CD4-positive, alpha-beta T cell treated with Interferon gamma for 1 hour (primary cell): ENCODE measurements around the gene P4HB.

Source experiments
- DNase-seq: peaks from one replicate; pipeline ENCODE4 v3.0.0-alpha.2; 2020

The P4HB gene

DNA sequence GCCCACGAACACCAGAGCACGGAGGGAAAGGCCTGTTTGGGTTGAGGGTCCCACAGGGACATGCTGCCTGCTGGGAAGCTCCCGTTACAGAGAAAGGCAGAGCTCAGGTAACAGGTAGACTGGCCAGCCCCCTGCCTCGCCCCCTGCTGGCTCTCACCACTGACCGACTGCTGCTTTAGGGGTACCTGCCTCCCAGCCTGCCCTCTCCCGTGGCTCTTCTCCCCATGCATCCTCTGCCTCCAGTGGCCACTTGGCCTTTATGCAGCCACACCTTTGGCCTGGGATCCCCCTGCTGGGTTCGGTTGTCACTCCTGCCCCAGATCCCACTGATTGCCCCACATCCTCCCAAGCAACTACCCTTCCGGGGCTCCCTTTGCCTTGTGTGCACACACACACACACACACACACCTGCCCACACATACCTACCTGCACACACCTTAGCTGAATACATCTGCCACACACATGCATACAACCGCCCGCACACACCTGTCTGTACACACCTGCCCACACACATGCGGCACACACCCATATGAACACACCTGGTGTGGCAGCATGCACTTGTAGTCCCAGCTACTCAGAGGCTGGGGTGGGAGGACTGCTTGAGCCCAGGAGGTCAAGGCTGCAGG, 34.4 kb downstream of the P4HB start:
- no peak for DNase-seq

DNA sequence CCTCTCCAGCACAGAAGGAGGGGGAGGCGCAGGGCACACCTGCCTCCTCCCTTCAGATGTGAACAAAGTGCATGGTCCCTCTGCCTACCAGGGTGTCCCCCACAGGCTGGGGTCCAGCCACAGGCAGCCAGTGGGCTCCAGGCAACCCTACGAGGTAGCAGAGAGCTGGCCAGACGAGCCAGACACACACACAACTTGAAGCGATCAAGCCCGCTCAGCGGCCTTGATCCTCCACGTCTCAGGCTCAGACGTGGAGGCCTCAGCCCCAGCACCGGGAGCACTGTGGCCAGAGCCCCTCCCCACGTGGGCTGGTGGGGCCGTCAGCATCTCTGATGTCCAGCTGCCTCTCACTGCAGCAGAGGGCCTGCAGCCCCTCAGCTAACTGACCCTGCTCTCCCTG, 35.7 kb downstream of the P4HB start:
- no peak for DNase-seq

DNA sequence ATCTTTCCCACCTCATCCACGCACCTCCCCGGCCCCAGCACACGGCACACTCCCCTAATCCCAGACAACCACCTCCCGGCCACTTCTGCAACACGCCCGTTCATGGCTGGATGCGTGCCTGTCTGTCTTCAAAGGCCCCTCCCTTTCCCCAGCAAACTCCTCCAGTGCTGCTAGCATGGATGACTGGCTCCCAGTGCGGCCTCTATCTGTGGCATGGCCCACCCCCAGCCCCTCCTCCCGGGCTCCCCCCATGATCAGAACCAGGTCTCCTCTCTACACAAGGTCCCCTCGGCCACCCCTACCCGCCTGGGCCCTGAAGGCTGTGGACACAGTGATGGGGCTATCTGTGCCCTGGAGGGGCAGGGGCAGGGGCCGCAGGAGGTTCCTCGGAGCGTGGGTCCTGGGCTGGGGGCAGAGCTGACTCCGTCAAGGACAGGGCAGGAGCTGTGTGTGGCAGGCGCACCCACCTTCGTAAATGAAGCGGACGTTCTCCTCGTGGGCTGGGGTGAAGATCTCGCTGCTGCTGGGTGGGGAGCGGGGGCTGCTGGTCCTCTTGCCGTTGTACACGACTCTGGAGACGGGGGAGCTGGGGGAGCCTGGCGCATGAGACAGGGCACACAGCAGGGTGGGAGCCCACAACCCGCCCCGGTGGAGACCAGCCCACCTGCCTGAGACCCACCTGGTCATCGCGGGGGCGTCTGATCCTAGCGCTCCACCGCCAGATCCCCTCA, 36.4 kb downstream of the P4HB start:
- DNase-seq: no peak

DNA sequence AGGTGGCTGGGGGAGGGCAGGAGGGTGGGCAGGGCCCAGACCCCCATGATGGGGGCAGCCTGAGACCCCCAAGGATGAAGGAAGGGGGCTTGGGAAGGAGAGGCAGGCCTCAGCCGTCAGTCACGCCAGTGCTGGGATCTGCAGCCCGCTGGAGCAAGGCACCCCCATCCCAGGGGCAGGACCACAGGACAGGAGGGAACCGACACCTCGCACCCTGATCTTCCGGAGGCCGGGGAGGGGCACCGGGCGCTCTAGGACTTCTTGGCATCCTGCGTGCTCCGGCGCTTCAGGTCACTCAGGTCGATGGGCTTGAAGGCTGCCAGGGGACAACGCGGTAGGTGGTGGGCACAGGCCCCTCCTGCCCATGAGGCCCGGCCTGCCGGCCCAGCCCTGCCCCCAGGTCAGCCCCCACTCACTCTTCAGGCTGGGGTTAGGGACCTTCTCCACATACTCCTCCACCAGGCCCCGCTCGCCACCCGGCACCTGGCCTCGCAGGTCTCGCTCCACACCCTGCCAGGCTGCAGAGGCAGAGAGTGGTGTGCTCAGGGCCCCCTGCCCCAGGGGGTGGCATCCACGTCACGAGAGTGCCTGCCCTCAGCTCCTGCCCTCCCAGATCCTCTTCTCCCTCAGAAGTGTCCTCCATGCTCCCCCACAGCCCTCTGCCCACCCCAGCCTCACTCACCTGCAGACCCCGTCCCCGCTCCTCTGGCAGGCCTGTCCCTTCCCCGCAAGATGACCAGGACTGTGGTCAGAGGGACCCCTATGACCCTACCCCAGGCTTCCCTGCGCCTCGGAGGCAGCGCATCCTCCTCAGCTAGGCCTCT, 37.1 kb downstream of the P4HB start:
- no peak for DNase-seq

DNA sequence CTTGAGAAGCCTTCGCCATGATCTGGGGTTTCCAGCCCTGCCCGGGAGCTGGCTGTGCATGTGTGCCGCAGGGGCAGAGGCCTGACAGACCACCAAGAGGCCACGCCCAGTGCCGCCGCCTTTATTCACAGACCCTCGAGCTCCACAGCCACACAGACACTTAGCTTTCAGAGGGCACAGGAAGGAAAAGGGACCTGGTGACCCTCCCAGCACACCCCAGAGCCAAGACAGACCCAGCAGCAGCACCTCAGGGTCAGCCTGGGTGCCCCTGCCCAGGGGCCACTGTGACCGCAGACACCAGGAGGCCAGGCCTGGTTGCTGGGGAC, 38.1 kb downstream of the P4HB start:
- no peak for DNase-seq

DNA sequence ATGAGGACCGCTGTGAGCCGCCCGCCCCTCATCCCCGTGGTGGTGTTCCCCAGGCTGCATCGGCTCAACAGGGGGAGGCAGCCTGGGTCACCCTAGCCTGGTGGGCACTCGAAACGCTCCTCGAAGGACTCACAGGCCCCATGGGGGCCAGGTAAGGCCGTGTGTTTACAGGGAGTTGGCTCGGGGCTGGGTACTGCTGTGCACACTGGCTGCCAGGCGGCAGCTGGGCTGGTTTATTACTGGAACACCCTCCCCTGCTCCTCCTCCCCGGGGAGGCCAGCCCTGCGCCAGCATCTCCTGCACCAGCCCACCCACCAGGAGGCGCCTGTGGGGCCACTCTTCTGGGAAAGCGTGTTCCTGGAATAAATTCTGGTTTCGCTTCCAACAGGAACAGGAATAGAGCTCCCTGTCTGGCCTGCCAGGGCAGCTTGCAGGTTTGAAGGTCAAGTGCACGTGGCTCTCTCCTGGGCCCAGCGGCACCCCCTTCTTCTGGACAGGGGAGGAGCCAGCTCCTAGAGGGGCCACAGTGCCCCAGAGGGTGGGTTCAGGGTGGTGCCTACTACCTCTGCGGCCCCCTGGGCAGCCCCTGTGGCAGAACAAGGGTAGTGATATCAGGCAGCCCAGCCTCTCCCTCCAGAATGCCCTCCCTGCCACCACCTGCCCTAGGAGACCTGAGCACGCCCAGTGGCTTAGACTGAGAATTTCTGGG, 38.6 kb downstream of the P4HB start:
- no peak for DNase-seq

DNA sequence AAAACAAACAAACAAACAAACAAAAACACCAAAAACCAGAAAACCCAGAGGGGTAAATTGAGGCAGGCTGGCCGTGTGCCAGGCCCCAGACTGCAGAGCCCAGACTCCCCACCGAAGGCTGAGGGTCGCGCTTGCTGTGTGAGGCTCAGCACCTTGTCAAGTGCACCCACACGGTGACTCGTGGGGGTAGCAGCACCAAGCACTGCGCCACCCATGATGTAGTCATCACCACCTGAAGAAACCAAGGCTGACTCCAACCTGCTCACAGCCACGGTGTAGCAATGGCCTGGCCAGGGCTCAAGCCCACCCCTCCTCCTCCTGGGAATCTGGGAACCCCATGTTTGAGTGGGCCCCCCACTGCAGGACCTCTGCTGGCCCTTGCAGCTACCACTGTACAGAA, 39.2 kb downstream of the P4HB start:
- no peak for DNase-seq

DNA sequence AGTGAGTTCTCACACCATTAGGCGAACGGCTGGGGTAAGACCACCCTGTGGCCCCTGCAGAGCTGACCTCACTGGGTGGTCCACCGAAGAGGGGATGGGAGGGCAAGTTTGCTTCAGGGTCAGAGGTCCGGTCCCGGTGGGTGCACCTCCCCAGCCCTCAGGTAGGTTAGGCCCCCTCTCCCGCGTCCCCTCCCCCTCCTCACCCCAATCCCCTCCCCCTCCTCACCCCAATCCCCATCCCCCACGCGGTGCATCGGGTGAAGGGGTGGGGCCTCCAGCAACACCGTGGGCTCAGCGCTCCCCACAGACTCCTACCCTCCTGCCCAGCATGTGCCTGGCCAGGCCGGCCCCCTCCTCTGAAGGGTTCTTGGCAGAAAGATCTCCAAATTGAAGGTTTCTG, 40.6 kb downstream of the P4HB start:
- DNase-seq: no peak

DNA sequence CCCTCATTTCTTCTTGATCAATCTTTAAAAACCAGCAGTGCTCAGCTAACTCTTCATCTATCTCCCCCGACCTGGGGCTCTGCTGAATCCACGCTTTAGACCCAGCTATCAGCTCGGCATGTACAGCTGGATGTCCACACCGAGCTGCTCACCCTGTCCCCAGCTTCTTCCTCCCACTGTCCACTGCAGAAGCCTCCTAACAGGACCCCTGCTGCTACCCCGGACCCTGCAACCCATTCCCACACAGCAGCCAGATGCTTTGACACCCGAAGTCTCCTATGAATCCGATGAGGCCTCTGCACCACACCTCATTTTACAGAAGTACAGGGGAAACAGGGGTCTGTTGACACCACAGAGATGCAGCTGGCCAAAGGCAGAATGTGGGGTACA, 42.6 kb downstream of the P4HB start:
- no peak for DNase-seq

DNA sequence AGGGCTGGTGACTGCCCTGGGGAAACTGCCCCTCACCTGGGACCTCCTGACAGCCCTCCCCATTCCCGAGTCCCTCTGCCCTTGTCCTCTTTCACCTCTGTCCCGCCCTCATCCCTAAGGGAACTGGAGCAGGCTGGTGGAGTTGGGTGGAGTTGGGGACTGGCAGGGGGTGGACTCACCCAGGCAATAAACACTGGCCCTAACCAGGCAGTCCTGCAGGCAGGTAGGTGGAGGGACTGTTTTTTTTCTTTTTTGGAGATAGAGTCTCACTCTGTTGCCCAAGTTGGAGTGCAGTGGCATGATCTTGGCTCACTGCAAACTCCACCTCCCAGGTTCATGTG, 44.7 kb downstream of the P4HB start:
- no peak for DNase-seq

DNA sequence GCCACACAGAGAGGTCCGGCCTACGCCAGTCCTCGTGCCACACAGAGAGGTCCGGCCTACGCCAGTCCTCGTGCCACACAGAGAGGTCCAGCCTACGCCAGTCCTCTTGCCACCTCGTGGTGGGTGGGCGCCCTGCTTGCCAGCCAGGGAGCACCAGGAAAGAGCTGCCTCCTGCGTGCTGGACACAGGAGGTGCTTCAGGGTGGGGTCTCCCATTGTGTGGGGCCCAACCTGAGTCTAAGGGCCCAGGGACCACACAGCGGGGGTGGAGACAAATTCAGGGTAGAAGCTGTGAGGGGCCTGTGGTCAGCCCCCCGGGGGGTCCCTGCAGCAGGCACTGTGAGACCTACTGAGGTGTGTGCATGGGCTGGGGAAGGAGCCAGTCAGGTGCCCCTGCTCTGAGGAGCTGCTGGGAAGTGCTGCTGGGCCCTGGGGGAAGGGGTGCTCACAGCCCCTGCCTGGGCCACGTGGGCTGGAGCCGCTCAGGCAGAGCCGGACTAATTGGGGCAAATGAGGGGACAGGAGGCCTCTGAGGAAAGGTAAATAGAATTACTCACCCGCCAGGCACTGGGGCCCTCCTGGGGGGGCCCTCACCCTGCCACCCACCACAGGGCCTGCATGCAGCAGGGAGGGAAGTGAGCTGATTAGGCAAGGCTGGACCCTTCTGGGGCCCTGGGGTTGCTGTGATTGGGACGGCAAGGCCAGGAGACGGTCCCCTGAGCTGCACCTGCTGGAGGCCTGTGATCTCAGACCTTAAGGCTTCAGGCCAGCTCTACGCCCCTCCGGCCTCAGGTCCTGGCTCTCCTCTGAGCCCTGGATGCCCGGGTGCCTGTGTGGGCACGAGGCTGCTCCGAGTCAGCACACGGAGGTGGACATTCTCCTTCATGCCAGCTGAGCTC, 45.3 kb downstream of the P4HB start:
- DNase-seq: no peak

DNA sequence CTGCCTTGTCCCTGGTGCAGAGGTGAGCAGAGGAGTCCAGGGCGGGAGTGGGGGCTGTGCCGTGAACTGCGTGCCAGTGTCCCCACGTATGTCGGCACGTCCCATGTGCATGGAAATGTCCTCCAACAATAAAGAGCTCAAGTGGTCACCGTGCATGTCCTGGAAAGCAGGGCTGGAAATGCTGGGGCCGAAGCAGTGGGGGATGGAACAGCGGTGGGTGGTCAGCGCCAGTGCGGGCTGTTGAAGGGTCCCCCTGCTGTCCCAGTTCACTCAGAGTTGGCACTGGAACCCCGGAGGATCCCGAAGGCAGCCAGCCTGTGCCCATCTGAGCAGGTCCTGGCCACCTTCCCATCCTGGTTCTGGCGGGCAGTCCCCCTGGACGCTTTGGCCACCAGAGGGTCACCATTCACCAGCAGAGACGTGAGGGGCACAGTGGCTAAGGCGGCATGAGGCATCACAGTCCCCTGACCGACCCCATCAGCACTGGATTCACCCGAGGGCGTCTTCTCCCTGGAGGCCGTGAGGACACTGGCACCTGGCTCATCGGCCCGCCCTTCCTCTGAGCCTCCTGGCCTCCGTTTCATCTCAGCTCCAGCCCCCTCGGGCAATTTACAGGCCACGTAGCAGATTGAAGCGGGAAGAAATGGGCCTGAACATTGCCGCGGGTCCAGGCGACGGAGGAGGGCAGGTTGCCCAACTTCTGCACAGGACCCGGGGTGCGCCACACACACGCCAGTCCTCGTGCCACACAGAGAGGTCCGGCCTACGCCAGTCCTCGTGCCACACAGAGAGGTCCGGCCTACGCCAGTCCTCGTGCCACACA, 46.3 kb downstream of the P4HB start:
- no peak for DNase-seq

DNA sequence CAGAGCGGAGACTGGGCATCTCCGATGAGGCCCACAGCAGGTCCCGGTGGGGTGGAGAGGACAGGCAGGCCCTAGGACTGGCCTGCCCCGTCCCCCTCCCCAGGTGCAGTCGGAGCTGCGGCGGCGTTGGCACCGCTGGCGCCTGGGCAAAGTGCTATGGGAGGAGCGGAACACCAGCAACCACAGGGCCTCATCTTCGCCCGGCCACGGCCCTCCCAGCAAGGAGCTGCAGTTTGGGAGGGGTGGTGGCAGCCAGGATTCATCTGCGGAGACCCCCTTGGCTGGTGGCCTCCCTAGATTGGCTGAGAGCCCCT, 47.0 kb downstream of the P4HB start:
- DNase-seq: no peak

DNA sequence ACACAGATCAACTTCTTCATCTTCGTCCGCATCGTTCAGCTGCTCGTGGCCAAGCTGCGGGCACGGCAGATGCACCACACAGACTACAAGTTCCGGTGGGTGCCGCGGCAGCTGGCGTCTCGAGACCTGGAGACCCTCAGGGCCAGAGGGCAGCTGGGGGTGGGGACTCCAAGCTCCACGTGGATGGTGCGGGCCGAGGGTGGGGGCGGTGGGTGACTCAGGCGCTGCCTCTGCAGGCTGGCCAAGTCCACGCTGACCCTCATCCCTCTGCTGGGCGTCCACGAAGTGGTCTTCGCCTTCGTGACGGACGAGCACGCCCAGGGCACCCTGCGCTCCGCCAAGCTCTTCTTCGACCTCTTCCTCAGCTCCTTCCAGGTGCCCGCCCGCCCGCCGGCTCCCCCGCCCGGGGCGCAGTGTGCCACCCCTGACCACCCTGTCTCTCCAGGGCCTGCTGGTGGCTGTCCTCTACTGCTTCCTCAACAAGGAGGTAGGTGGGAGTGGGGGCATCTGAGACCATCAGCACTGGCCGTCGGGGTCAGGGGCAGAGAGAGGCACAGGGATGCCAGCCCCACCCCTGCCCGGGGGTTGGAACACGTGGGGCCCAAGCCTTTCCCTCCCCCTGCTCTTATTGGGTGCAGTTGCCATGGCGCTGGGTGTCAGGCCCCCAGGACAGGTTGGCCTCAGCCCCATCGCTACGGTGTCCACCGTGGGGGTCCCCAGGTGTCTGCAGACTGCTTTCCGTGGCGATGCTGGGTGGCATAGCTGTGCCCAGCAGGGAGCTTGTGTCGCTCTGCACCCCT, 47.6 kb downstream of the P4HB start:
- no peak for DNase-seq

DNA sequence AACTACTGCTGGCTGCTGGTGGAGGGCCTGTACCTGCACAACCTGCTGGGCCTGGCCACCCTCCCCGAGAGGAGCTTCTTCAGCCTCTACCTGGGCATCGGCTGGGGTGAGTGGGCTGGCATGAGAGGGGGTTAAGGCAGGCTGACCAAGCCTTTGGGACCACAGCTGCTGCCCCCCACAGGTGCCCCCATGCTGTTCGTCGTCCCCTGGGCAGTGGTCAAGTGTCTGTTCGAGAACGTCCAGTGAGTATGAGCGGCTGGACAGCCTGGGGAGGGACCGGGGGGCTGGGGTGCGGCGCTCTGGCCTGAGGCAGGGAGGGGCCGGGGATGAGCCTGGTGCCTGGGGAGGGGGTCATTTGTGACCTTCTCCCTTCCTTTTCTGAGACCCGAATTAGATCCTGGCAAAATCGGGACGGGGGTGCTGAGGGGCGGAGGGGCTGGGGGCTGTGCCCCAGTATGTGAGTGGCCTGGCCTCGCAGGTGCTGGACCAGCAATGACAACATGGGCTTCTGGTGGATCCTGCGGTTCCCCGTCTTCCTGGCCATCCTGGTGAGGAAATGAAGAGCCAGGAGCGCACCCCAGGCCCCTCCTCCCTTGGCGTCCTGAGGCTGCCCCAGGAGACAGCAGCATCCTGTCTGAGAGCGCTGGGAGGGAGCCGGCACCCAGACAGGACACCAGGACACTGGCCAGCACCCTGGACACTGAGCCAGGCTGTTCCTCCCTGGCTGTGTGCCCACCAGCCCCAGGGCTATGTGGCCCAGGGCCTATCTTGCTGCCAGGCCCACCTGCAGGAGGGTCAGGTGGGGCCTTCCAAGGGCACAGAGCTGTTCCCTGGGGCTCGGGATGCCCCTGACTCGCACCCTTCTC, 48.4 kb downstream of the P4HB start:
- no peak for DNase-seq

DNA sequence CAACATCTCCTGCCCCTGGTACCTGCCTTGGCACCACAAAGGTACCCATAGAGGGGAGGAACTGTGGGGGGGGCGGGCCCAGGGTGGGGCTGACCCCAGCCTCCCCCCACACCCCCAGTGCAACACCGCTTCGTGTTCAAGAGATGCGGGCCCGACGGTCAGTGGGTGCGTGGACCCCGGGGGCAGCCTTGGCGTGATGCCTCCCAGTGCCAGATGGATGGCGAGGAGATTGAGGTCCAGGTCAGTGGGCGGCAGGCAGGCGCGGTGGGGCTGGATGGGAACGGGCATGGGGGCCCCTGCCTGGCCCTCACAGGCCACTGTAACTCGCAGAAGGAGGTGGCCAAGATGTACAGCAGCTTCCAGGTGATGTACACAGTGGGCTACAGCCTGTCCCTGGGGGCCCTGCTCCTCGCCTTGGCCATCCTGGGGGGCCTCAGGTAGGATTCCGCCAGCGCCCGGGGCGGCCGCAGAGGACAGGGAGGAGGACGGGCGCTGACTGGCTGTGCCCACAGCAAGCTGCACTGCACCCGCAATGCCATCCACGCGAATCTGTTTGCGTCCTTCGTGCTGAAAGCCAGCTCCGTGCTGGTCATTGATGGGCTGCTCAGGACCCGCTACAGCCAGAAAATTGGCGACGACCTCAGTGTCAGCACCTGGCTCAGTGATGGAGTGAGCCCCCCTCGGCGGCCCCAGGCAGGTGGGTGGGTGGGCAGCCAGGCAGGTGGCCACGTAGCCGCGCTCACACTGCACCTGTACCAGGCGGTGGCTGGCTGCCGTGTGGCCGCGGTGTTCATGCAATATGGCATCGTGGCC, 49.2 kb downstream of the P4HB start:
- DNase-seq: no peak

DNA sequence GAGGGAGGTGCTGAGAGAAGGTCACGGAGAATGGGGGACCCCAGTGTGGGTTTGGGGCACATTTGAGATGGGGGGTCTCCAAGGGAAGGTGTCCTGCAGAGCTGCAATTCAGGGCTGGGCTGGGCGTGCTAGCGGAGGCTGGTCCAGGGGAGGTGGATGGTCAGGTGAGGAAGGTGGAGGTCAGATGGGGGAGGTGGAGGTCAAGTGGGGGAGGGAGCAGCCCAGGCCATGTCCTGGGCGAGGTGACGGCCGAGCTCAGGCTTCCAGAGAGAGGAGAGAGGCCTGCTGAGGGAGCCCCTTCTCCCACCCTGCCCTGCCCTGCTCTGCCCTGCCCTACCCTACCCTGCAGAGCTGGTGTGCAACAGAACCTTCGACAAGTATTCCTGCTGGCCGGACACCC, 49.9 kb downstream of the P4HB start:
- DNase-seq: no peak

DNA sequence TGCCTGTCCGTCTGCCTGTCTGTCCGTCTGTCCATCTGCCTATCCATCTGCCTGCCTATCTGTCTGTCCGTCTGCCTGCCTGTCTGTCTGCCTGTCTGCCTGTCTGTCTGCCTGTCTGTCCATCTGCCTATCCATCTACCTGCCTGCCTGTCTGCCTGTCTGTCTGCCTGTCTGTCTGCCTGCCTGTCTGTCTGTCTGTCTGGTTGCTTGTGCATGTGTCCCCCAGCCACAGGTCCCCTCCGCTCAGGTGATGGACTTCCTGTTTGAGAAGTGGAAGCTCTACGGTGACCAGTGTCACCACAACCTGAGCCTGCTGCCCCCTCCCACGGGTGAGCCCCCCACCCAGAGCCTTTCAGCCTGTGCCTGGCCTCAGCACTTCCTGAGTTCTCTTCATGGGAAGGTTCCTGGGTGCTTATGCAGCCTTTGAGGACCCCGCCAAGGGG, 50.8 kb downstream of the P4HB start:
- no peak for DNase-seq
